Measurements from ENCODE around the gene ABCF3.

ABCF3 gene

DNA sequence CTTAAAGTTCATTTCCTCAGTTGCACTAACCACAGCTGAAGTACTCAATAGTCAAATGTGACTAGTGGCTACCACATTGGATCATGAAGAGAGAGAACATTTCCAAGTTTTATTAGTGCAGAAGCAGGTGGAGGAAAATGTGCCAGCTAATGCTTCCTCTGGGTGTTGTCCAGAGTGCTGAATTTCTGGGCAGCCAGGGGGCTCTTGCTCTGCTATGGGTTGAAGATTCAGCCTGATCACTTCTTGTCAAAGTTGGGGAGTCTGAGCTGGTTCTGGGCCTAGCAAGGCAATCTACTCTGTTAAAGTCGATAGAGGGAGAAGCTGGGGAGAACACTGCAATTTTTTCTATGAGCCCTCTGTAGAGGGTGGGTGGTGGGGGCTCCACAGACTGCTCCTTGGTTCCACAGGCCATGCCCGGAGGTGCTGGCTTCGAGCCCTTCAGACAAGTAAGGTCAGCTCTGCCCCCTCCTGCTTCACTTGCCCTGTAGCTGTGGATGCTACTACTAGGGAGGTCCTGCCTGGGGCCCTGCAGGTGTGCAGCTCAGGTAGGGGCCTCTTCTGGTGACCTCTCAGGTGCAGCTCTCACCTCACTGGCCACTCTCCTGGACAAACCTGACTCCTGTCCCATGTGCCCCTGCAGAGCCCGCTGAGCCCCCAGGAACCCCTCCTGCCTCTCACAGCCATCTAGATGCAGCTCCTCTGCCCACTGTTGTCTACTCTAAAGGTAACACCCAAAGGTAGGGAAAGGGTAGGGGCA, 54.6 kb downstream of the ABCF3 start:
- TF ChIP-seq Cebpa-rat (IDR thresholded peaks at IDR 0.05) = no peak
- H3K9ac ChIP-seq = no peak overlapping the region
- H4K20me1 ChIP-seq = peaks cover 0 to 98% (median 64%) of the 10 kb centered on the region in 11 experiments; a peak in 18 of 22 replicates
- no peaks in the 10 kb centered on the region for H3K9me3 ChIP-seq (replicated peaks in 1 of 11)
- no peak overlapping the region for H3K4me2 ChIP-seq
- peaks cover 25 to 33% (median 32%) of the 10 kb centered on the region in 10 experiments for H3K4me1 ChIP-seq
- H3K27me3 ChIP-seq = no peaks in the 10 kb centered on the region
- H3K36me3 ChIP-seq = peaks cover 35 to 50% (median 44%) of the 10 kb centered on the region in 11 experiments
- no peak overlapping the region for H3K4me3 ChIP-seq
- H3K27ac ChIP-seq = no peak overlapping the region

DNA sequence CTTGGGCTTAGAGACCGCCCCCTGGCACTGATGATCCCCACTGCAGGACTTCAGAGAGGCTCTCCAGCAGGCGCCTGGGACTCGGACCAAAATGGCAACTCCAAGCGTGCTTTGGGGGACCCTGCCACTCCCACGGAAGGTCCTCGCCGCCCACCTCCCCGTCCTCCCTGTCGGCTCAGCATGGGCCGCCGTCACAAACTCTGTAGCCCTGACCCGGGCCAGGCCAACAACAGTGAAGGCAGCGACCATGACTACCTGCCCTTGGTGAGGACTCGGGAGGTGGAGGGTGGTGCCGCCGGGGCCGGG, 55.1 kb downstream of the ABCF3 start:
- peaks cover 37 to 55% (median 48%) of the 10 kb centered on the region in 11 experiments for H3K36me3 ChIP-seq
- H3K4me2 ChIP-seq = no peak overlapping the region
- no peak overlapping the region for H3K4me3 ChIP-seq
- H3K27ac ChIP-seq = no peak overlapping the region
- no peak for TF ChIP-seq Cebpa-rat (IDR thresholded peaks at IDR 0.05)
- H4K20me1 ChIP-seq = peaks cover 0 to 100% (median 63%) of the 10 kb centered on the region in 11 experiments; a peak in 18 of 22 replicates
- H3K27me3 ChIP-seq = no peaks in the 10 kb centered on the region
- no peaks in the 10 kb centered on the region for H3K9me3 ChIP-seq (replicated peaks in 1 of 11)
- H3K9ac ChIP-seq = no peak overlapping the region
- peaks cover 20 to 28% (median 26%) of the 10 kb centered on the region in 10 experiments for H3K4me1 ChIP-seq

DNA sequence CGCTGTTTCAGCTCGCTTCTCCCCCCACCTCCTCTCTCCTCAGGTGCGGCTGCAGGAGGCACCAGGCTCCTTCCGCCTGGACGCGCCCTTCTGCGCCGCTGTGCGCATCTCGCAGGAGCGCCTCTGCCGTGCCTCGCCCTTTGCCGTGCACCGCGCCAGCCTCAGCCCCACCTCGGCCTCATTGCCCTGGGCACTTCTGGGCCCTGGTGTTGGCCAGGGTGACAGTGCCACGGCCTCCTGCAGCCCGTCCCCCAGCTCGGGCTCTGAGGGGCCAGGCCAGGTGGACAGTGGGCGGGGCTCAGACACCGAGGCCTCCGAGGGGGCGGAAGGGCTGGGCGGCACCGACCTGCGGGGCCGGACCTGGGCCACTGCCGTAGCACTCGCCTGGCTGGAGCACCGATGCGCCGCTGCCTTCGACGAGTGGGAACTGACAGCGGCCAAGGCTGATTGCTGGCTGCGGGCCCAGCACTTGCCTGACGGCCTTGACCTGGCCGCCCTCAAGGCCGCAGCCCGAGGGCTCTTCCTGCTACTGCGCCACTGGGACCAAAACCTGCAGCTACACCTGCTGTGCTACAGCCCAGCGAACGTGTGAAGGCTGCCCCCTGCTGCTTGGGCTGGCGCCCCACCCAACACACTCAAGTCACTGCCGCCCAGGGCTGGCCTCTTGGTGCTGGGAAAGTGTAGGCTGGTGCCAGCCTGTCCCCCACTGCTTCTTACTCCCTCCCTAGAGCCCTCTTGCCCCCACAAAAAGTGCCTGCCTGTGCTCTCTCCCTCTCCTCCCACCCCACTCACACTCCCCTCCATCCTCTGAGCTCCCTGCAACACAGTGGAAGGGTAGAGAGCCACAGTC, 55.7 kb downstream of the ABCF3 start:
- Histone ChIP-seq H3K4me3 (no peak overlapping the region), H3K9ac (no peak overlapping the region), H4K20me1 (peaks cover 0 to 94% (median 58%) of the 10 kb centered on the region in 11 experiments; a peak in 18 of 22 replicates), H3K27ac (no peak overlapping the region), H3K9me3 (replicated peaks in 1 of 11) (no peaks in the 10 kb centered on the region), H3K27me3 (no peaks in the 10 kb centered on the region), H3K4me2 (no peak overlapping the region), H3K36me3 (peaks cover 37 to 58% (median 48%) of the 10 kb centered on the region in 11 experiments), H3K4me1 (peaks cover 14 to 25% (median 22%) of the 10 kb centered on the region in 10 experiments)
- TF ChIP-seq Cebpa-rat (IDR thresholded peaks at IDR 0.05) = no peak

DNA sequence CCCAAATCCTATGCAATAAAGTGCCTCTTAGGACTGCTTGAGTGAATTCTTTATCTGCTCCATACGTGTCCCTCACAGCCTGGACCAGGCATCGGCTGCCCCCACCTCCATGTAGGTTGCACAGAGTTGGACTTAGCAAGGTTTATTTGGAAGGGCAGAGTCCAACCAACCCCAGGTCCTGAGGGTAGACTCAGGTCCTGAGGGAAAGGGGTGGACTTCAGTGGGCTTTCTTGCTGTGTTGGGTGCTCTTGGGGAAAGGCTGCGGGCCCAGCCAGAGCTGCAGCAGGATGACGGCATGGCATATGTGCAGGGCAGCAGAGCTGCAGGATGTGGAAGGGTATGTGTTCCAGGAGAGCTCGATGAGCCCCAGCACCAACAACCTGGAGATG, 56.3 kb downstream of the ABCF3 start:
- Histone ChIP-seq H3K27me3 (no peaks in the 10 kb centered on the region), H3K9ac (no peak overlapping the region), H3K4me3 (no peak overlapping the region), H3K27ac (no peak overlapping the region), H3K9me3 (replicated peaks in 1 of 11) (no peaks in the 10 kb centered on the region), H3K36me3 (peaks cover 37 to 60% (median 48%) of the 10 kb centered on the region in 11 experiments), H3K4me2 (no peak overlapping the region), H4K20me1 (peaks cover 0 to 88% (median 58%) of the 10 kb centered on the region in 11 experiments; a peak in 18 of 22 replicates), H3K4me1 (peaks cover 14 to 25% (median 21%) of the 10 kb centered on the region in 10 experiments)
- TF ChIP-seq Cebpa-rat (IDR thresholded peaks at IDR 0.05) = no peak
